ENCODE results near the gene ZFYVE9.

- TF ChIP-seq CTCF (IDR thresholded peaks at IDR 0.05): no peak
- no peak for TF ChIP-seq SIN3A (IDR thresholded peaks at IDR 0.05; ENCODE audit: borderline replicate concordance, insufficient read depth, low read depth, low read length)
- no peak for TF ChIP-seq POLR2AphosphoS5 (IDR thresholded peaks at IDR 0.05; ENCODE audit: low read depth, low read length)
Observed at GRCh38 chr1:52235646-52236045, 93.8 kb downstream of the ZFYVE9 start.
